Activated CD8-positive, alpha-beta memory T cell treated with anti-CD3 and anti-CD28 coated beads for 24 hours (primary cell): Measurements from ENCODE around the gene ZNF580.

ENCODE experiments used
- DNase-seq: peaks from one replicate; pipeline ENCODE4 v3.0.0-alpha.2; 2020

Gene ZNF580

GRCh38 chr19:55625004-55625326 lies 15.8 kb upstream of the ZNF580 start:
- DNase-seq, result no peak

GRCh38 chr19:55626350-55626749 lies 14.5 kb upstream of the ZNF580 start:
- DNase-seq, result no peak

- DNase-seq, result peak; percentile 90
Measured at GRCh38 chr19:55632463-55632834, 8.4 kb upstream of the ZNF580 start.

GRCh38 chr19:55633861-55634260 lies 6.9 kb upstream of the ZNF580 start:
- no peak for DNase-seq

- no peak for DNase-seq
Measured at GRCh38 chr19:55635334-55635717, 5.5 kb upstream of the ZNF580 start.

- DNase-seq, result no peak
Measured at GRCh38 chr19:55635856-55636440, 4.9 kb upstream of the ZNF580 start.

- DNase-seq, result no peak
Measured at GRCh38 chr19:55636723-55637122, 4.1 kb upstream of the ZNF580 start.

GRCh38 chr19:55637534-55637933 lies 3.3 kb upstream of the ZNF580 start:
- no peak for DNase-seq

- no peak for DNase-seq
Measured at GRCh38 chr19:55638864-55639359, 1.9 kb upstream of the ZNF580 start.

- peak; percentile 86 for DNase-seq
Measured at GRCh38 chr19:55640043-55640576, 692 bp upstream of the ZNF580 start.

- DNase-seq, result peak; percentile 84
Measured at GRCh38 chr19:55641426-55642152, 787 bp downstream of the ZNF580 start.

GRCh38 chr19:55642153-55643002 lies 1.6 kb downstream of the ZNF580 start:
- peak; percentile 80 for DNase-seq

- peak; percentile 95 for DNase-seq
Measured at GRCh38 chr19:55643003-55643886, 2.4 kb downstream of the ZNF580 start, which contains the start of gene ZNF581. TSS of gene ZNF581 (plus strand) at chr19:55643649. CDS start at chr19:55644572, 923 bp downstream.

- no peak for DNase-seq
Measured at GRCh38 chr19:55643887-55644176, 3.0 kb downstream of the ZNF580 start.

- no peak for DNase-seq
Measured at GRCh38 chr19:55644191-55644833, 3.5 kb downstream of the ZNF580 start.

GRCh38 chr19:55644842-55645511 lies 4.2 kb downstream of the ZNF580 start:
- DNase-seq, result no peak

- no peak for DNase-seq
Measured at GRCh38 chr19:55645512-55645881, 4.7 kb downstream of the ZNF580 start.

- DNase-seq, result no peak
Measured at GRCh38 chr19:55646889-55647731, 6.3 kb downstream of the ZNF580 start.

- peak; percentile 81 for DNase-seq
Measured at GRCh38 chr19:55647732-55648584, 7.2 kb downstream of the ZNF580 start, which contains the start of gene CCDC106. TSS of gene CCDC106 (plus strand) at chr19:55648212. CDS start at chr19:55649047, 835 bp downstream.
